Measurements from ENCODE around the gene MEP1B.

The MEP1B gene

DNA sequence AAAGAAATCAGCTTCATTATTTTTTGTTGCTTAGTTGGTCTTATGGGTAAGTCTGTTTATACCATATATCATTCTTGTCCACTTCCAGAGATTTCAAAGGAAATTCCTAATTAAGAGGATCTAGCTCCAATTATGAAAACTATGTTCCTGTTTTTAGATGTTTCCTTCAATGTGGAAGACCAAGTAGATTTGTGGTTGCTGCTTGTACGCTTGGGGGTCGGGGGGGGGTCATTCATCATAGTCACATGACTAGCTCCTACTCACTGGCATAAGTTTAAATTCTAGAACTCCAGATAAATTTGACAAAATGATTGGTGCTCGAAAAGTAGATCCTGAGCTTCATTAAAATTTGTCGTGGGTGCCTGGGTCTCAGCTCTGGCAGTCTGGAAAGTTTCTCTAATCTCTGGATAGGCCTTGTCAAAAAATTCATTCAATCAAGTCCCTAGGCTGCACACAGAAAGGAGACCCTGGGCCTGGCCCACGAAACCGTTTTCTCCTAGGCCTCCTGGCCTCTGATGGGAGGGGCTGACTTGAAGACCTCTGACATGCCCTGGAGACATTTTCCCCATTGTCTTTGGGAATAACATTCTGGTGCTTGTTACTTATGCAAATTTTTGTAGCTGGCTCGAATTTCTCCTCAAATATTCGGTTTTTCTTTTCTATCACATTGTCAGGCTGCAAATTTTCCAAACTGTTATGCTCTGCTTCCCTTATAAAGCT, 62.5 kb downstream of the MEP1B start:
- Histone ChIP-seq H3K27ac (ENCODE audit: low read length) (no peak overlapping the region), H2AFZ (ENCODE audit: low read depth, low read length) (no peak overlapping the region), H3K9ac (ENCODE audit: low read depth, low read length) (no peak overlapping the region), H3K4me2 (ENCODE audit: insufficient read depth, low read length) (no peak overlapping the region), H3K27me3 (ENCODE audit: insufficient read depth, low read length, poor library complexity) (peaks cover 6% of the 10 kb centered on the region), H3K36me3 (ENCODE audit: insufficient read depth, low read length) (no peaks in the 10 kb centered on the region), H4K20me1 (ENCODE audit: insufficient read depth, low read length) (no peaks in the 10 kb centered on the region), H3K4me1 (ENCODE audit: insufficient read depth, low read length) (no peaks in the 10 kb centered on the region), H3K79me2 (ENCODE audit: insufficient read depth, low read length) (no peaks in the 10 kb centered on the region), H3K9me3 (ENCODE audit: insufficient read depth, low read length, severe bottlenecking) (no peaks in the 10 kb centered on the region), H3K4me3 (ENCODE audit: low read depth in 1 of 2, low read length in 2 of 2) (no peak overlapping the region)
- TF ChIP-seq EZH2 (IDR thresholded peaks at IDR 0.05; ENCODE audit: borderline replicate concordance, low read depth, low read length, severe bottlenecking): no peak
- TF ChIP-seq, protein P1, sequence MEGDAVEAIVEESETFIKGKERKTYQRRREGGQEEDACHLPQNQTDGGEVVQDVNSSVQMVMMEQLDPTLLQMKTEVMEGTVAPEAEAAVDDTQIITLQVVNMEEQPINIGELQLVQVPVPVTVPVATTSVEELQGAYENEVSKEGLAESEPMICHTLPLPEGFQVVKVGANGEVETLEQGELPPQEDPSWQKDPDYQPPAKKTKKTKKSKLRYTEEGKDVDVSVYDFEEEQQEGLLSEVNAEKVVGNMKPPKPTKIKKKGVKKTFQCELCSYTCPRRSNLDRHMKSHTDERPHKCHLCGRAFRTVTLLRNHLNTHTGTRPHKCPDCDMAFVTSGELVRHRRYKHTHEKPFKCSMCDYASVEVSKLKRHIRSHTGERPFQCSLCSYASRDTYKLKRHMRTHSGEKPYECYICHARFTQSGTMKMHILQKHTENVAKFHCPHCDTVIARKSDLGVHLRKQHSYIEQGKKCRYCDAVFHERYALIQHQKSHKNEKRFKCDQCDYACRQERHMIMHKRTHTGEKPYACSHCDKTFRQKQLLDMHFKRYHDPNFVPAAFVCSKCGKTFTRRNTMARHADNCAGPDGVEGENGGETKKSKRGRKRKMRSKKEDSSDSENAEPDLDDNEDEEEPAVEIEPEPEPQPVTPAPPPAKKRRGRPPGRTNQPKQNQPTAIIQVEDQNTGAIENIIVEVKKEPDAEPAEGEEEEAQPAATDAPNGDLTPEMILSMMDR (IDR thresholded peaks at IDR 0.05; ENCODE audit: borderline replicate concordance, extremely low read depth, low read length, poor library complexity, severe bottlenecking): no peak
- DNase-seq (no peak), ATAC-seq (ENCODE audit: insufficient read depth, low read depth) (no peak)

DNA sequence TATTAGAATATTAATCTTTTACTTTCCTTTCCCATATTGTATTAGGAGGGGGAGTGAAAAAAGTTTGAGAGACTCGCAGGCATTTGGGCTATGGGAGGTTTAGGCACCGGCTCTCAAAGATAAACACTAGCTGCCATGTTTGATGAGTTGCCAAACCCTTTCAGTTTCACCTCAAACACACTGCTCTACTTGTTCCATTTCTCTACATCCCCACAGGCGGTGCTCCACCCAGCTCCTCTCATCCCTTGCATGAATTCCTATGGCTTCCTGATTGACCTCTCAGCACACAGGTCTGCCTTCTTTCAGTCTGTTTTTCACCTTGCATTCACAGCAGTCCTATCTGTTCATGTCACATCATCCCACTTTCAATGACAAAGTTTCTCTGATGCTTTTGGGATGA, 65.7 kb downstream of the MEP1B start:
- no peak overlapping the region for H3K27ac ChIP-seq (ENCODE audit: low read length)

DNA sequence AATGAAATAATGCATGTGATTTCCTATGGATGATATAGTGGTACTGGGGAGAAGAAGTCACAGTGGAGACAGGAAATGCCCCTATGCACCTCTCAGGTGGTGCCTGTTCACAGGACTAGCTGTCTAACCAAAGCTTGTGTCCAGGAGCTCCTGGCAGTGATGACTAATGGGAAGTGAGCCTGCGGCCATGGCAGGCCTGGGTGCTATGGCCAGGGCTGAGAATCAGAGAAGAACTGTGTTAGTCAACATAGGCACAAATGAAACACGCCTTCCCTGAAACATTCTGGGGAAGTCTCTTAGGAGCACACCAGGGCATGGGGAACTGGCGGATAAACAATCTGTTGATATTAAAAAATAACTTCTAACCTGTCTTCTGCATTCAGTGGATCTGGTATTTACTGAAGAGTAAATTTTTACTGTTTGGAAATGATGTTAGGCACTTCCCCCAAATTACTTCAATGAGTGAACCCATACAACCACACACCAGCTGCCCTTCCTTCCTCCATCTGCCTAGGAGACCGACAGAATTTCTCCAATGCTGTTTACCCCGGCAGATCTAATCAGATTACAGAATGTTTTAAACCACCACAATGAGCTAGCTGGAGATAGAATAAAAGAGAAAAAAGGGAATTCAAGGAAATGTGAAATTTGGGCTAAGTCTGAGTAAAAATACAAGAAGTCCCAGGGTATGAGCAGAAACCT, 67.4 kb downstream of the MEP1B start:
- no peaks in the 10 kb centered on the region for H3K36me3 ChIP-seq (ENCODE audit: insufficient read depth, low read length)
- H3K79me2 ChIP-seq (ENCODE audit: insufficient read depth, low read length): no peaks in the 10 kb centered on the region
- no peaks in the 10 kb centered on the region for H4K20me1 ChIP-seq (ENCODE audit: insufficient read depth, low read length)
- H3K9me3 ChIP-seq (ENCODE audit: insufficient read depth, low read length, severe bottlenecking): no peaks in the 10 kb centered on the region
- ATAC-seq (ENCODE audit: insufficient read depth, low read depth): no peak
- peaks cover 3% of the 10 kb centered on the region for H3K27me3 ChIP-seq (ENCODE audit: insufficient read depth, low read length, poor library complexity)
- no peak overlapping the region for H2AFZ ChIP-seq (ENCODE audit: low read depth, low read length)
- no peak for TF ChIP-seq EZH2 (IDR thresholded peaks at IDR 0.05; ENCODE audit: borderline replicate concordance, low read depth, low read length, severe bottlenecking)
- TF ChIP-seq, protein P1 (IDR thresholded peaks at IDR 0.05; ENCODE audit: borderline replicate concordance, extremely low read depth, low read length, poor library complexity, severe bottlenecking): no peak
- no peaks in the 10 kb centered on the region for H3K4me1 ChIP-seq (ENCODE audit: insufficient read depth, low read length)
- no peak overlapping the region for H3K4me3 ChIP-seq (ENCODE audit: low read depth in 1 of 2, low read length in 2 of 2)
- no peak overlapping the region for H3K27ac ChIP-seq (ENCODE audit: low read length)
- H3K9ac ChIP-seq (ENCODE audit: low read depth, low read length): no peak overlapping the region
- H3K4me2 ChIP-seq (ENCODE audit: insufficient read depth, low read length): no peak overlapping the region
- DNase-seq: no peak

More for the DNA sequence above, 65.7 kb downstream of the MEP1B start:
- H3K4me3 ChIP-seq (ENCODE audit: low read depth in 1 of 2, low read length in 2 of 2): no peak overlapping the region
- H3K4me1 ChIP-seq (ENCODE audit: insufficient read depth, low read length): no peaks in the 10 kb centered on the region
- ATAC-seq (ENCODE audit: insufficient read depth, low read depth): no peak
- H2AFZ ChIP-seq (ENCODE audit: low read depth, low read length): no peak overlapping the region
- H3K9me3 ChIP-seq (ENCODE audit: insufficient read depth, low read length, severe bottlenecking): no peaks in the 10 kb centered on the region
- DNase-seq: no peak
- H3K36me3 ChIP-seq (ENCODE audit: insufficient read depth, low read length): no peaks in the 10 kb centered on the region
- no peaks in the 10 kb centered on the region for H3K79me2 ChIP-seq (ENCODE audit: insufficient read depth, low read length)
- H4K20me1 ChIP-seq (ENCODE audit: insufficient read depth, low read length): no peaks in the 10 kb centered on the region
- no peak overlapping the region for H3K4me2 ChIP-seq (ENCODE audit: insufficient read depth, low read length)
- TF ChIP-seq, protein P1 (IDR thresholded peaks at IDR 0.05; ENCODE audit: borderline replicate concordance, extremely low read depth, low read length, poor library complexity, severe bottlenecking): no peak
- TF ChIP-seq EZH2 (IDR thresholded peaks at IDR 0.05; ENCODE audit: borderline replicate concordance, low read depth, low read length, severe bottlenecking): no peak
- no peak overlapping the region for H3K9ac ChIP-seq (ENCODE audit: low read depth, low read length)
- H3K27me3 ChIP-seq (ENCODE audit: insufficient read depth, low read length, poor library complexity): peaks cover 2% of the 10 kb centered on the region

Data from DND-41 (cell line).